Mucosa of descending colon (tissue), 3 donors: ENCODE measurements around the gene SDSL. TPM values are rescaled to one million over a fixed set of nuclear protein-coding genes. Genes with fewer than 3 reads are reported as not detected.

ENCODE experiments used
- ATAC-seq: fragments of 200-7000 bp; cut with Tn5 transposase; one replicate; pipeline ENCODE4 v1.9.1; 2020; ENCODE audit warnings: mild to moderate bottlenecking, moderate library complexity
- DNase-seq, 3 donors: peaks; one replicate each; pipeline ENCODE4 v3.0.0-alpha.2; 2020
- H3K36me3 ChIP-seq: fragments of 200-600 bp; one replicate; pipeline ENCODE4 v1.8.0; 2021; ENCODE audit warnings: low read depth, mild to moderate bottlenecking
- H3K4me1 ChIP-seq: fragments of 200-600 bp; one replicate; pipeline ENCODE4 v1.8.0; 2021; ENCODE audit warnings: low read depth, mild to moderate bottlenecking
- H3K4me3 ChIP-seq: fragments of 200-600 bp; one replicate; pipeline ENCODE4 v1.8.0; 2021; ENCODE audit warnings: mild to moderate bottlenecking
- H3K9me3 ChIP-seq: fragments of 200-600 bp; one replicate; pipeline ENCODE4 v1.8.0; 2021; ENCODE audit warnings: mild to moderate bottlenecking
- intact Hi-C, 2 donors: fragments of 100-400 bp; cut with DNase I in 1 of 2; cut with micrococcal nuclease in 1 of 2; formaldehyde crosslinking; loops; one replicate each; pipeline versions ENCODE4 v1.11.0 to v1.11.1; 2022; cut with DNase I, micrococcal nuclease
- total RNA-seq, 3 donors: library from RNA; stranded (reverse); fragmentation: NEBNext Ultra II Directional in 2 of 3; extraction: Animal tissue kit (Norgen Biotek cat#: 25700) in 2 of 3; gene quantifications; one replicate each; pipeline versions ENCODE4 v1.2.1 to v1.2.4, GENCODE V29; 2021 to 2023
- TF ChIP-seq, protein P1 (sequence below): fragments of 200-600 bp; IDR thresholded peaks from one replicate; pipeline ENCODE4 v1.8.0; 2022; ENCODE audit warnings: antibody characterized with exemption, mild to moderate bottlenecking
- donor health status: DM: no; HTN: no; CAD: no; lungs with moderate emphysema.
- donor health status: DM: no; HTN: no; CAD: no.
- donor health status: DM: no; HTN: yes; CAD: no.

Gene SDSL
- total RNA-seq, 3 donors from 2014 or later: 9.4 to 24.0 (median 15.7) TPM

GRCh38 chr12:113424915-113425823, 3.0 kb downstream of the SDSL start:
- intact Hi-C loops: no loop called here
- DNase-seq: peak in 2 of 3 donors; percentile 72 to 77

GRCh38 chr12:113425960-113426453, 3.8 kb downstream of the SDSL start:
- no peaks in the 10 kb centered on the region for H3K9me3 ChIP-seq
- ATAC-seq: no peak
- no peaks in the 10 kb centered on the region for H3K4me1 ChIP-seq
- H3K36me3 ChIP-seq: no peaks in the 10 kb centered on the region
- no peak overlapping the region for H3K4me3 ChIP-seq
- TF ChIP-seq, protein P1, sequence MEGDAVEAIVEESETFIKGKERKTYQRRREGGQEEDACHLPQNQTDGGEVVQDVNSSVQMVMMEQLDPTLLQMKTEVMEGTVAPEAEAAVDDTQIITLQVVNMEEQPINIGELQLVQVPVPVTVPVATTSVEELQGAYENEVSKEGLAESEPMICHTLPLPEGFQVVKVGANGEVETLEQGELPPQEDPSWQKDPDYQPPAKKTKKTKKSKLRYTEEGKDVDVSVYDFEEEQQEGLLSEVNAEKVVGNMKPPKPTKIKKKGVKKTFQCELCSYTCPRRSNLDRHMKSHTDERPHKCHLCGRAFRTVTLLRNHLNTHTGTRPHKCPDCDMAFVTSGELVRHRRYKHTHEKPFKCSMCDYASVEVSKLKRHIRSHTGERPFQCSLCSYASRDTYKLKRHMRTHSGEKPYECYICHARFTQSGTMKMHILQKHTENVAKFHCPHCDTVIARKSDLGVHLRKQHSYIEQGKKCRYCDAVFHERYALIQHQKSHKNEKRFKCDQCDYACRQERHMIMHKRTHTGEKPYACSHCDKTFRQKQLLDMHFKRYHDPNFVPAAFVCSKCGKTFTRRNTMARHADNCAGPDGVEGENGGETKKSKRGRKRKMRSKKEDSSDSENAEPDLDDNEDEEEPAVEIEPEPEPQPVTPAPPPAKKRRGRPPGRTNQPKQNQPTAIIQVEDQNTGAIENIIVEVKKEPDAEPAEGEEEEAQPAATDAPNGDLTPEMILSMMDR: no peak
- intact Hi-C loops: no loop called here
- no peak for DNase-seq

More at GRCh38 chr12:113424915-113425823, 3.0 kb downstream of the SDSL start:
- ATAC-seq: peak; percentile 61
- no peaks in the 10 kb centered on the region for H3K36me3 ChIP-seq
- no peaks in the 10 kb centered on the region for H3K9me3 ChIP-seq
- TF ChIP-seq, protein P1: peak; percentile 76
- no peaks in the 10 kb centered on the region for H3K4me1 ChIP-seq
- no peak overlapping the region for H3K4me3 ChIP-seq

- no peaks in the 10 kb centered on the region for H3K9me3 ChIP-seq
- ATAC-seq (no peak), DNase-seq (no peak)
- no peak overlapping the region for H3K4me3 ChIP-seq
- TF ChIP-seq, protein P1: no peak
- no peaks in the 10 kb centered on the region for H3K36me3 ChIP-seq
- H3K4me1 ChIP-seq: no peaks in the 10 kb centered on the region
- intact Hi-C loops: no loop called here
Observed at GRCh38 chr12:113427882-113428281, 5.7 kb downstream of the SDSL start.

DNA sequence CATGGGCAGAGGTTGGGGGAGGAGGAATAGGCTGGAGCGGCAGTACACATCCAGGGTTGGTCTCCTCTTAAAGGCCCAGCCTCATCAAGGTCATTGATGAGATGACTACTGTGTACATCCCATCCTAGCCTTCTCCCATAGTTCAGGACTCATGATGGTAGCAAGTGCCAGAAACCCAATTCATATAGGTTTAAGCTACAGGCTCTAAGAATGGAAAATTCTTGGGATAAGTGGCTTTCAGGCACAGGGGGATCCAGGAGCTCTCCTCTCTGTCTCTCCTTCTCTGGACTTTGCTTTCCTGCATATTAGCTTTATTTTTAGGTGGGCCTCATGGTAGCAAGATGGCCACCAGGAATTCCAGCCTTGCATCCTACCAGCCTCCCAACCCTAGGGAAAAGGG, 6.3 kb downstream of the SDSL start:
- Histone ChIP-seq H3K4me1 (no peaks in the 10 kb centered on the region), H3K9me3 (no peaks in the 10 kb centered on the region), H3K36me3 (no peaks in the 10 kb centered on the region), H3K4me3 (no peak overlapping the region)
- TF ChIP-seq, protein P1: no peak
- DNase-seq (no peak), ATAC-seq (no peak)
- intact Hi-C loops: no loop called here

DNA sequence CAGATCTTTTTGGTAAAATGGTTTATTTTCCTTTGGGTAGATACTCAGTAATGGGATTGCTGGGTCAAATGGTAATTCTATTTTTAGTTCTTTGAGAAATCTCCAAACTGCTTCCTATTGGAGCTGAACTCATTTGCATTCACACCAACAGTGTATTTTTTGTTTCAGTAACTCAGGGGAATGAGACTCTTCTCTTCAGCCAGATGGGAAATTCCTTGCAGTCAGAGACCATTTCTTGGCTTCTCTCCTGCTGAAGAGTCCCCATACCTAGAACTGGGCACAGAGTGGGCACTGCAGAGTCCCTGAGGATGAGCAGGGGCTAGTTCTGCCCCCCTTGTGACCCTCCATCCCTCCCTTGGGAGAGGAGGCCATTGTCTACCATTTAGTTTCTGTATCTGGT, 10.8 kb downstream of the SDSL start:
- ATAC-seq: no peak

More for the DNA sequence above, 10.8 kb downstream of the SDSL start:
- Histone ChIP-seq H3K9me3 (no peaks in the 10 kb centered on the region), H3K4me3 (no peak overlapping the region), H3K4me1 (no peaks in the 10 kb centered on the region), H3K36me3 (no peaks in the 10 kb centered on the region)
- intact Hi-C loops: no loop called here
- DNase-seq: no peak
- TF ChIP-seq, protein P1: no peak
